ENCODE results near the gene SGMS1.
"Not testable (repeated sequence)": the region's sequence is repeated elsewhere in the genome, so short reads cannot be mapped to it uniquely, and the experiment has no call there.

Gene SGMS1

GRCh38 chr10:50623663-50624412 lies at the start of gene SGMS1:
SGMS1 (minus strand) TSS chr10:50623956; CDS start chr10:50344114, 279,842 bp downstream.
- Histone ChIP-seq H3K9me3 (ENCODE audit: control insufficient read depth, insufficient read depth, low read length) (no peaks in the 10 kb centered on the region), H3K79me2 (ENCODE audit: control insufficient read depth, low read length) (peaks cover 42% of the 10 kb centered on the region), H3F3A (ENCODE audit: control insufficient read depth, insufficient read depth) (peaks cover 13% of the 10 kb centered on the region), H3K9me2 (replicated peaks; ENCODE audit: control insufficient read depth, low read length) (no peaks in the 10 kb centered on the region), H3K36me3 (ENCODE audit: control insufficient read depth, low read length) (no peaks in the 10 kb centered on the region; the same call in 1 of the 2 replicates), H3K27ac (ENCODE audit: low read depth, low read length) (peak within 1 kb of the TSS; percentile 85), H3K4me1 (ENCODE audit: control insufficient read depth, low read length) (peaks cover 48% of the 10 kb centered on the region), H4K20me1 (ENCODE audit: control insufficient read depth, insufficient read depth, low read depth, low read length) (0 out of 2 replicates have a peak, but pooled peaks cover under 1% of the 10 kb centered on the region), H3K4me3 (ENCODE audit: low read length) (peak within 1 kb of the TSS; percentile 83), H3K4me2 (ENCODE audit: low read length) (peak within 1 kb of the TSS; percentile 94), H3K27me3 (ENCODE audit: control insufficient read depth, low read length) (no peaks in the 10 kb centered on the region)
- TF ChIP-seq EZH2phosphoT487 (IDR thresholded peaks at IDR 0.05; ENCODE audit: borderline replicate concordance, low read length) = no peak

GRCh38 chr10:50672152-50672551 lies 48.4 kb upstream of the SGMS1 start:
- H3K27me3 ChIP-seq (ENCODE audit: control insufficient read depth, low read length); H3F3A ChIP-seq (ENCODE audit: control insufficient read depth, insufficient read depth); H3K4me1 ChIP-seq (ENCODE audit: control insufficient read depth, low read length); H3K4me3 ChIP-seq (ENCODE audit: low read length); H3K9me3 ChIP-seq (ENCODE audit: control insufficient read depth, insufficient read depth, low read length); H3K79me2 ChIP-seq (ENCODE audit: control insufficient read depth, low read length); H3K36me3 ChIP-seq (ENCODE audit: control insufficient read depth, low read length); H3K9me2 ChIP-seq (replicated peaks; ENCODE audit: control insufficient read depth, low read length); H3K27ac ChIP-seq (ENCODE audit: low read depth, low read length); H3K4me2 ChIP-seq (ENCODE audit: low read length); H4K20me1 ChIP-seq (ENCODE audit: control insufficient read depth, insufficient read depth, low read depth, low read length): not testable (repeated sequence)

GRCh38 chr10:50671645-50672044 lies 47.9 kb upstream of the SGMS1 start:
- H4K20me1 ChIP-seq (ENCODE audit: control insufficient read depth, insufficient read depth, low read depth, low read length); H3K4me3 ChIP-seq (ENCODE audit: low read length); H3K27ac ChIP-seq (ENCODE audit: low read depth, low read length); H3K4me2 ChIP-seq (ENCODE audit: low read length); H3K9me2 ChIP-seq (replicated peaks; ENCODE audit: control insufficient read depth, low read length); H3K4me1 ChIP-seq (ENCODE audit: control insufficient read depth, low read length); H3K9me3 ChIP-seq (ENCODE audit: control insufficient read depth, insufficient read depth, low read length); H3F3A ChIP-seq (ENCODE audit: control insufficient read depth, insufficient read depth); H3K27me3 ChIP-seq (ENCODE audit: control insufficient read depth, low read length); H3K36me3 ChIP-seq (ENCODE audit: control insufficient read depth, low read length); H3K79me2 ChIP-seq (ENCODE audit: control insufficient read depth, low read length): not testable (repeated sequence)

- H3F3A ChIP-seq (ENCODE audit: control insufficient read depth, insufficient read depth); H4K20me1 ChIP-seq (ENCODE audit: control insufficient read depth, insufficient read depth, low read depth, low read length); H3K4me3 ChIP-seq (ENCODE audit: low read length); H3K27ac ChIP-seq (ENCODE audit: low read depth, low read length); H3K9me3 ChIP-seq (ENCODE audit: control insufficient read depth, insufficient read depth, low read length); H3K4me1 ChIP-seq (ENCODE audit: control insufficient read depth, low read length); H3K36me3 ChIP-seq (ENCODE audit: control insufficient read depth, low read length); H3K9me2 ChIP-seq (replicated peaks; ENCODE audit: control insufficient read depth, low read length); H3K27me3 ChIP-seq (ENCODE audit: control insufficient read depth, low read length); H3K79me2 ChIP-seq (ENCODE audit: control insufficient read depth, low read length); H3K4me2 ChIP-seq (ENCODE audit: low read length): not testable (repeated sequence)
Observed at GRCh38 chr10:50669957-50670356, 46.2 kb upstream of the SGMS1 start.

- not testable (repeated sequence) for H3K9me2 ChIP-seq (replicated peaks; ENCODE audit: control insufficient read depth, low read length)
Observed at GRCh38 chr10:50667353-50667752, 43.6 kb upstream of the SGMS1 start.

GRCh38 chr10:50662420-50662819 lies 38.7 kb upstream of the SGMS1 start:
- H3K4me1 ChIP-seq (ENCODE audit: control insufficient read depth, low read length) = peaks cover 19% of the 10 kb centered on the region
- peaks cover 19% of the 10 kb centered on the region for H3K79me2 ChIP-seq (ENCODE audit: control insufficient read depth, low read length)
- H3K36me3 ChIP-seq (ENCODE audit: control insufficient read depth, low read length); H3K9me3 ChIP-seq (ENCODE audit: control insufficient read depth, insufficient read depth, low read length); H3F3A ChIP-seq (ENCODE audit: control insufficient read depth, insufficient read depth); H4K20me1 ChIP-seq (ENCODE audit: control insufficient read depth, insufficient read depth, low read depth, low read length); H3K9me2 ChIP-seq (replicated peaks; ENCODE audit: control insufficient read depth, low read length); H3K4me2 ChIP-seq (ENCODE audit: low read length); H3K27me3 ChIP-seq (ENCODE audit: control insufficient read depth, low read length); H3K4me3 ChIP-seq (ENCODE audit: low read length); H3K27ac ChIP-seq (ENCODE audit: low read depth, low read length): not testable (repeated sequence)

More at GRCh38 chr10:50667353-50667752, 43.6 kb upstream of the SGMS1 start:
- not testable (repeated sequence) for H3K27ac ChIP-seq (ENCODE audit: low read depth, low read length); H3K36me3 ChIP-seq (ENCODE audit: control insufficient read depth, low read length); H3K27me3 ChIP-seq (ENCODE audit: control insufficient read depth, low read length); H3K9me3 ChIP-seq (ENCODE audit: control insufficient read depth, insufficient read depth, low read length); H3K4me3 ChIP-seq (ENCODE audit: low read length); H3K4me1 ChIP-seq (ENCODE audit: control insufficient read depth, low read length); H3F3A ChIP-seq (ENCODE audit: control insufficient read depth, insufficient read depth); H3K4me2 ChIP-seq (ENCODE audit: low read length); H4K20me1 ChIP-seq (ENCODE audit: control insufficient read depth, insufficient read depth, low read depth, low read length); H3K79me2 ChIP-seq (ENCODE audit: control insufficient read depth, low read length)

- not testable (repeated sequence) for H3K27ac ChIP-seq (ENCODE audit: low read depth, low read length); H3K27me3 ChIP-seq (ENCODE audit: control insufficient read depth, low read length); H3K4me2 ChIP-seq (ENCODE audit: low read length); H3K9me2 ChIP-seq (replicated peaks; ENCODE audit: control insufficient read depth, low read length); H4K20me1 ChIP-seq (ENCODE audit: control insufficient read depth, insufficient read depth, low read depth, low read length); H3K4me3 ChIP-seq (ENCODE audit: low read length); H3K9me3 ChIP-seq (ENCODE audit: control insufficient read depth, insufficient read depth, low read length); H3F3A ChIP-seq (ENCODE audit: control insufficient read depth, insufficient read depth); H3K36me3 ChIP-seq (ENCODE audit: control insufficient read depth, low read length)
- H3K4me1 ChIP-seq (ENCODE audit: control insufficient read depth, low read length) = peaks cover 19% of the 10 kb centered on the region
- H3K79me2 ChIP-seq (ENCODE audit: control insufficient read depth, low read length) = peaks cover 19% of the 10 kb centered on the region
Observed at GRCh38 chr10:50661563-50661962, 37.8 kb upstream of the SGMS1 start.

Measured in DOHH2 (cell line).